DMS 273 (cell line): Measurements from ENCODE around the gene SOX30.
"Not testable (repeated sequence)": the region's sequence is repeated elsewhere in the genome, so short reads cannot be mapped to it uniquely, and the experiment has no call there.

Source experiments
- DNase-seq: peaks from one replicate; lab custom pipeline; 2025; ENCODE audit not compliant: unreplicated experiment; lab: John Stamatoyannopoulos, UW

SOX30 gene

GRCh38 chr5:157652377-157652692 is at the start of gene SOX30:
TSS of gene SOX30 (minus strand) at chr5:157652438. CDS start at chr5:157652078, 360 bp downstream.
- DNase-seq, result no peak

GRCh38 chr5:157698674-157699073 is 46.4 kb upstream of the SOX30 start:
- DNase-seq, result not testable (repeated sequence)

GRCh38 chr5:157696154-157696553 is 43.9 kb upstream of the SOX30 start:
- not testable (repeated sequence) for DNase-seq

GRCh38 chr5:157693816-157694215 is 41.6 kb upstream of the SOX30 start:
- not testable (repeated sequence) for DNase-seq

- no peak for DNase-seq
Observed at GRCh38 chr5:157690690-157691433, 38.6 kb upstream of the SOX30 start.

GRCh38 chr5:157689942-157690689 is 37.9 kb upstream of the SOX30 start:
- DNase-seq, result no peak

GRCh38 chr5:157687198-157687554 is 34.9 kb upstream of the SOX30 start:
- DNase-seq, result no peak

- not testable (repeated sequence) for DNase-seq
Observed at GRCh38 chr5:157686276-157687197, 34.3 kb upstream of the SOX30 start.

GRCh38 chr5:157682257-157682656 is 30.0 kb upstream of the SOX30 start:
- no peak for DNase-seq

GRCh38 chr5:157681048-157681447 is 28.8 kb upstream of the SOX30 start:
- DNase-seq, result no peak

- no peak for DNase-seq
Observed at GRCh38 chr5:157680239-157680638, 28.0 kb upstream of the SOX30 start.

GRCh38 chr5:157679801-157680200 is 27.6 kb upstream of the SOX30 start:
- no peak for DNase-seq

GRCh38 chr5:157677931-157678330 is 25.7 kb upstream of the SOX30 start:
- DNase-seq, result no peak

- DNase-seq, result not testable (repeated sequence)
Observed at GRCh38 chr5:157674351-157674750, 22.1 kb upstream of the SOX30 start.

- DNase-seq, result no peak
Observed at GRCh38 chr5:157672976-157673375, 20.7 kb upstream of the SOX30 start.

- no peak for DNase-seq
Observed at GRCh38 chr5:157671592-157672330, 19.5 kb upstream of the SOX30 start.

- peak; percentile 64 for DNase-seq
Observed at GRCh38 chr5:157670662-157671591, 18.7 kb upstream of the SOX30 start, which contains the start of gene C5orf52. TSS of gene C5orf52 (plus strand) at chr5:157671533. CDS start at chr5:157671615, 82 bp downstream.

- DNase-seq, result no peak
Observed at GRCh38 chr5:157669701-157670097, 17.5 kb upstream of the SOX30 start.

- DNase-seq, result no peak
Observed at GRCh38 chr5:157668356-157668755, 16.1 kb upstream of the SOX30 start.
